EH (cell line): ENCODE measurements around the gene SLC8A1.
A peak's percentile ranks its signal among the peaks of the same experiment; 100 is the strongest.

ENCODE experiments used
- DNase-seq: peaks from one replicate; pipeline ENCODE4 v3.0.0-alpha.2; 2015; ENCODE audit warnings: low read depth

The SLC8A1 gene

GRCh38 chr2:40451918-40452605 lies at the start of gene SLC8A1:
TSS of gene SLC8A1 (minus strand) at chr2:40452090.
- DNase-seq: peak; percentile 63

- no peak for DNase-seq
Observed at GRCh38 chr2:40499437-40499836, 47.5 kb upstream of the SLC8A1 start.

- no peak for DNase-seq
Observed at GRCh38 chr2:40497251-40497859, 45.5 kb upstream of the SLC8A1 start.

DNA sequence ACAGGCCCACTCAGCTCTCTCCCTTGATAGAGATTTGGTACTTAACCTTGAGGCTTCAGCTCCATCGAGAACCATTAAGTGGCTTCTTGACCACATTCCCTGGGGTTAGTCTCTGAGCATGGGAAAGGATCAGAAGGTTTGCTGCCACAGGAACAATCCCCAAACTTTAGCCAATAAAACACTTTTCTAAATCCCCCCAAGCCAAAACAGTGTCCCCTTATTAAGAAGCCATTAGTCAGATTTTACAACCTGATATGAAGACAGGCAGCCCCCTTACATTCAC lies 37.7 kb upstream of the SLC8A1 start:
- DNase-seq: no peak

DNA sequence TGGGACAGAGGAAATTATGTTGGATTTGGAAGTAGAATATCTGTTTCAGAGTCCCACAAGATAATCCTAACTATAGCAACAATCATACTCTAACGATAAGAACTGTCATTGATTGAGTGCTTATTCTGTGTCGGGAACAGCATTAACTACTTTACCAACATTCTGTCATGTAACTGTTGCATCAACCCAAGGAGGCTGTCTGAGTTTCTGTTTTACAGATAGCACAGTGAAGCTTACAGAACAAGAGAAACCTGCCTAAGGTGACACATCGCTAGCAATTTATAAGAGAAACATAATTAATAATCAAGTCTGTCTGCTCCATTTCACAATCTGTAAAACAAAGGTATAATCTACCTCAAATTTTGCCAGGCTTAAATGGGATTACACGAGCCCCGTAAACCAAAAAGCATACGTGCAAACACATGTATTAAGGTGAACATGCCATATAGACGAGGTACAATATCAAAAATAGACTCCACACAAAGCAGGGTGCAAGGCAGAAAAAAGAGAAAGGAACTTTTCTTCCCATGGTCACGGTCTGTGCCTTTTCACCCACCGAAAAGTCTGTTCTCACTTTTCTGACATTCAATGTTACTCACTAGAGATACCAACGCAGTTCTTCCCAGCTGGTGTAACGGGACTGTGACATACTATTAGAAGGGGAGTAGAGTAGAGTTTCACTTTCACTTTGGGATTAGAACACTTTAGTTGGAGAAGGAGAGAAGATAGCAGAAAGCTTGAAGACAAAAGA lies 37.2 kb upstream of the SLC8A1 start:
- peak; percentile 72 for DNase-seq

- DNase-seq: peak; percentile 62
Observed at GRCh38 chr2:40488101-40488601, 36.3 kb upstream of the SLC8A1 start.

DNA sequence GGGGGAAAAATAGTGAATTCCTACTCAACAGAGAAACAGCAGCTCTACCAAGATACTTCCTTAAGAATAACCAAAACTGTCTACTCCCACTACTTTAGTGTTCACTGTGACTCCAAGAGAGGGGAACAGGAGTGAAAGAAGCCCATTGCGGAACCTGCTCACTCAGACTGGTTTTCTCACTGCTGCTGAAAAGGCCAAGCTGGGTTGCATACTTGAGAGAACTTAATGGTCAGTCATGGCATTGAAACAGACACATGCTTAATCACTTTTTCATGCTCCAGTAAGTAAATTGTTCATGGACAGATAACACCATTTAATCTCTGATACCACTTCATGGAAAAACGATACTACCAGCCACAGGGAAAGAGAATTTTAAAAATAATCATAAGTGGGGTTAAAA lies 35.7 kb upstream of the SLC8A1 start:
- DNase-seq: peak; percentile 33

DNA sequence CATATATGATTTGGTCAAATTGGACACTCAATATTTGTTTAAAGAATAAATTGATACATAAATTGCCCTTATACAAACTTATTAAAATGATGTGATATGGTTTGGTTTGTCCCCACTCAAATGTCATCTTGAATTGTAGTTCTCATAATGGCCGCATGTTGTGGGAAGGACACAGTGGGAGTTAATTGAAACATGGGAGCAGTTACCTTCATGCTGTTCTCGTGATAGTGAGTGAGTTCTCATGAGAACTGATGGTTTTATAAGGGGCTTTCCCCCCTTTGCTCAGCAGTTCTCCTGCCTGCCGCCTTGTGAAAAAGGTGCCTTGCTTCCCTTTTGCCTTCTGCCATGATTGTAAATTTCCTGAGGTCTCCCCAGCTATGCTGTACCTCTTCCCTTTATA lies 34.0 kb upstream of the SLC8A1 start:
- no peak for DNase-seq

- DNase-seq: no peak
Observed at GRCh38 chr2:40485318-40485717, 33.4 kb upstream of the SLC8A1 start.

DNA sequence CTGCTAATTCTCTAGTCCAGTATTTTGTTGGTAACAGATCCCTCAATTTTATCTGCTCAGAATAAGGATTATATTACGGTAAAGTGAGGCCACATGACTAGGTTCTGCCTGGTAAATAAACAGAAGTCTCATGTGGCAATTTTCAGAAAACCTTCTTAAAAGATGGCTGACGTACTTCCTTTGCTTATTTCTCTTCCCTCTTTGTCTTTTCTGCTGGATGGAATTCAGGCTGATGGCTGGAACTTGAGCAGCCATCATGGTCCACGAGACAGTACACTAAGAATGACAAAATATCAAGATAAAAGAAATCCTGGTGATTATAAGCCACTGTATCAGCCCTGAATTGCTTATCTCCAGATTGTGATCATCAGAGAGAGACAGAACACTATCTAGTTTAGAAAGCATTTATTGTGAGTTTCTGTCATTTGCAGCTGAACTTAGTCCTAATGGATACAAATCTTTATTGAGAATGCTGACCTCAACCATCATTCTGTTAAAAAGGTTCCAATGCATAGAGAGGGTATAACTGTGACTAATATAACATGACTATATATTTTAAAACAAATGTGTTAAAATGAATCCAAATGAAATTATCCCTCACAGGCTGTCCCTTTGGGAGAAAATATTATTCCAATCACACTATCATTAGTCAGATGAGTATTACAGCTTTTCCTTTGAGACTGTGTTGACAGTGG lies 31.8 kb upstream of the SLC8A1 start:
- DNase-seq: no peak

DNA sequence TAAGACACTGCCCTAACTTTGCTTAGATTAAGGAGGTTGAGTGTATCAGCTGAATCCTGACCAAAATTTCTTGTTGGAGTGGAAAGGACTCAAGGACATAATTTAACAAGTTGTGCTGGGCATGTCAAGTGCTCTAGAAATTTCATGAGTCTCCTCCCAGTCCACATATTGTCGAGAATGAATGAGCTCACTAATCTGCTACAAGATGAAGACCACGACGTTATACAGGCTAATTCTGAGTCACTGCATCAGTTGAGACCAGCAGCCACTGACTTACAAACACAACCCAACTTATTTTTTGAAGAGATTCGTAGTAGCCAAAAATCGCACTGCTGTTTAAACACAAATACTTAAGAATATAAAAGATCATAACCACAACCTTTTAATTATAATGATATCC lies 28.7 kb upstream of the SLC8A1 start:
- no peak for DNase-seq

GRCh38 chr2:40480073-40480472 lies 28.2 kb upstream of the SLC8A1 start:
- DNase-seq: no peak

- no peak for DNase-seq
Observed at GRCh38 chr2:40477361-40477760, 25.5 kb upstream of the SLC8A1 start.

- no peak for DNase-seq
Observed at GRCh38 chr2:40476436-40476835, 24.5 kb upstream of the SLC8A1 start.

DNA sequence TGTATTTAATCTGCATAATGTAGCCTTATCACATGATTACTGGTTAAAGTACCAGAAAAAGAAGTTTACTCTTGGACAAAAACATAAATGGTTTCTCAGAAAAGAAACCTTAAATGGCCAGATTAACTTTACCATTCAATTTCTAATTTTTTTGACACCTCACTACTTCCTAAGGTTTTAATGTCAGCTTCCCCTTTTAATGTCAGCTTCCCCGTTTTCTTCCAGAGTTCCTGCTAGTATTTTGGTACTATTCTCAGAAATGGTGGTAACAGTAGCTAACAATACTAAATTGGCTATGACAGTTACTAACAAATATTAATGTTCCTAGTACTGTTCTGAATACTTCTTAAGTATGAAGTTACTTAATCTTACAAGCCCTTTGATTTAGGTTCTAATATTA lies 22.4 kb upstream of the SLC8A1 start:
- no peak for DNase-seq

- no peak for DNase-seq
Observed at GRCh38 chr2:40471866-40472265, 20.0 kb upstream of the SLC8A1 start.

- DNase-seq: no peak
Observed at GRCh38 chr2:40470822-40471813, 19.2 kb upstream of the SLC8A1 start.

DNA sequence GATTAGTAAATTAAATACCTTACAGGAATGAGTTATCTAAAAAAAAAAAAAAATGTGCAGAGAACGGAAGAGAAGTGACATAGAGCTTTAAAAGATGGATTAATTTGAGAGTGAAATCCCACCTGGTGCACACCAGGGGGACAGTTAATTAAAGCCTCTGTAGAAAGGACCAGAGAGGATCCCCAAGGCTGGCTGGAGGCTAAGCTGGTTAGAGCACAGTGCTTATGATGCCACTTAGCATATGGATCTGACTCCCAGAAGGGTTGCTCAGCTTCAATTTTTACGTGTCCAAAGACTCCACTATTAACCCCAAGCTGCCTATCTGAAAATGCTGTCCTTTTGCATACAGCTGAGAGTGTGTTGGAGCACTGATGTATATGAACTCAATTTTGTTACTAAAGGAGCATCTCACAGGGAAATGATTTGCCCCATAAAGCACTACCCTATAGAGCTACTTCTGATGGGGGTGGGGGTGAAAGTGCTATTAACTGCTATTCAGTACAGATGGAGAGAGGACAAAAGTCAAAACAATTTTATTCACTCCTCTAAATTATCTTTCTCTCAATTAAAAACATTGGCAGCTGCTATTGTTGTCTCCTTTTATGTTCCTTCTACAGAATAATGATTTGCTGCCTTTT lies 15.2 kb upstream of the SLC8A1 start:
- DNase-seq: no peak

DNA sequence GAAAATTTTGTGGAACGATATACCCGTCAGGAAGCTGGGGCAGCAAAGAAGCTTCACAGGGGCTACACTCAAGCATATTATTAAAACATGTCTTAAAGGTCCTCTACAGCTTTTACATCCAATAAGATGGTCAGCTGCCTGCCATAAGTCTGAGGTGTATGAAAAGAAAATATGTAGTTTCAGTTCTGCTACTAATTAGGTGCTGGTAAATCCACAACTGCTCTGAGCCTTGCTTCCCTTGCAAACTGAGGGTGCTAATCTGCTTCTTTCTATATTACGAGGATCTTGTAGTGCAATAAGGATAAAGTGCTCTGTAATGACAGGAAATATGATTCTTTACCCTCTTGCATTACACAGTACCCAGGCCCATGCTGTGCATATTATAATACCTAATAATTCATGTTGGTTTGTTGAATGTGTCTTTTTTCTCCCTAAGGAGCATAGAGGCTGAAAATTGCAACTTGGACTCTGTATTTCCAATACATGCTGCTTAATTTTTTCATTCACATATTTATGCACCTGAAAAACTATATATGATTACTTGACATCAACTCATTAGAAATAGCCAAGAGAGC lies 14.5 kb upstream of the SLC8A1 start:
- no peak for DNase-seq

DNA sequence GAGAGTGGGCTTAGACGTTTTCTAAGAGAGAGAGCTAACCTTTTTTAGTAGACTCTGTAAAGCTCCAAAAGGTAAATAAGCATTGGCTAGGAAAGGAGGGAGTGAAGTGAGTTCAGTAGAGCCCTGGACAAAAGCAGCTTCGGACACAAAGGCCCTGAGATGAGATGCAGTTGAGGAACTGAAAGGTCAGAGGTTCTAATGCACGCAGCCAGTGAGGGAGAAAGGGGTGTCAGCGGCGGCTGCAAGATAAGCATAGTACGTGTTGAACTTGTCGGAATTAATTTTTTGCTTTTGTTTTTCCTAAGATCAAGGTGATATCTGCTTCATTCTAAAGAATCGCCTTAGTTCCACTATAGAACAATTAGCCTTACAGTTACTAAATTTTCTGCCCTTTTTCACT lies 11.2 kb upstream of the SLC8A1 start:
- DNase-seq: no peak
